Activated T-cell treated with anti-CD3 and anti-CD28 coated beads for 1 hour (primary cell): ENCODE measurements around the gene INSIG2.

ENCODE experiments used
- DNase-seq: peaks from one replicate; pipeline ENCODE4 v3.0.0-alpha.2; 2020; ENCODE audit warnings: low read depth

The INSIG2 gene

DNA sequence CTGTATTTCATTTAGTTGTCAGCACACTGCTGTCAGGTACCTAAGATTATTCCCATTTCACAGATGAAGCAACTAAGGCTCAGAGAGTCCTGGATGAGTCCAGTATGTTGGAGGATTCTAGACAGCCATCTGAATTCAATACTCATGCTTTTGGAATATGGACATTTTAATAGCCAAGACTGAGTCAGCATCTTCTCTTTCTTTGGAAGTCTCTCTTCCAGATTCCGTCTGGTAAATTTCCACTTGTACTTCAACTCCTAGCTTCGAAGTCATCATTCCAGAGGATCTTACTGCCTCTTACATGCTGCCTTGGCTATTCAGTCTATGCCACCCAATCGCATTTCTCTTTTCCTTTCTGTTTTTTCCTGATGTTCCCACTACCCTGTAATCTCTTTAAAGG lies 40.6 kb downstream of the INSIG2 start:
- no peak for DNase-seq

GRCh38 chr2:118130385-118130784 lies 42.1 kb downstream of the INSIG2 start:
- DNase-seq, result no peak

GRCh38 chr2:118131771-118132170 lies 43.5 kb downstream of the INSIG2 start:
- no peak for DNase-seq

DNA sequence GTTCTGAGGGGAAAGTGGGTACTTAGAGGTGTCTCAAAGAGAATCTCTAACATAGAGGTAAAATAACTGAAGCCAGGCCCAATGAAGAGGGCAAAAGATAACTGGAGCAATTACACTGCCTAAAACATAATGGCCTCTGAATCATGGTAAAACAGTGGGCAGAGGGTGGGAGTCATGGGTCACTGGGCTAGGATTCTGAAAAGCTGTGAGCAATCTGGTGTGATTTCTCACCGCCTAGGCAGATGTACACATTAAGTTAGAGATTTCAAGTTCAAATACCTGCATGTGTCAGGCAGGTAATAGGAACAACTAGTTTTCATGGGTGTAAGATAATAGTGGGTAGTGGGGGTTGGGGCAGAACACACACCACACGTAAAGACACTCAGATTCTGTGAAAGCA lies 45.6 kb downstream of the INSIG2 start:
- no peak for DNase-seq

- DNase-seq, result no peak
Observed at GRCh38 chr2:118134650-118135049, 46.4 kb downstream of the INSIG2 start.

GRCh38 chr2:118145207-118145606 lies 56.9 kb downstream of the INSIG2 start:
- DNase-seq, result no peak

DNA sequence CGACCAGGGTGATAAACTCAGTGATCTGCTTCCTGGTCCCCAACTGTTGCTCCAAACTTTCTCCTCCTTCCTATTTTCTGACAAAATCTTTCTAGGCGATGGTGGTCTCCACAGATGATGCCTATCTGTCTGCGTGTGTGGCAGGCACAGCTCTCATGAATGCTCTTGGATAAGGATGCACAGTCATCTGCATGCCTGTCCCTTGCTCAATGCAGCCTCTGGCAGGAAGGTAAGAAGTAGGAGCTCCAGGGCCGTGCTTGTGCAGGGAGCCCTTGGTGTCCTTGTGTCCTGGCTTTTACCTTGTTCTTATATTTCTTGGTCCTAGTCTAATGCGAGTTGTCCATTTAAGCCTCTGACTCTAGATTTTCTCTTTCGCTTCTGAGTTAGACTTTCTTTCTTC lies 57.5 kb downstream of the INSIG2 start:
- DNase-seq, result no peak

DNA sequence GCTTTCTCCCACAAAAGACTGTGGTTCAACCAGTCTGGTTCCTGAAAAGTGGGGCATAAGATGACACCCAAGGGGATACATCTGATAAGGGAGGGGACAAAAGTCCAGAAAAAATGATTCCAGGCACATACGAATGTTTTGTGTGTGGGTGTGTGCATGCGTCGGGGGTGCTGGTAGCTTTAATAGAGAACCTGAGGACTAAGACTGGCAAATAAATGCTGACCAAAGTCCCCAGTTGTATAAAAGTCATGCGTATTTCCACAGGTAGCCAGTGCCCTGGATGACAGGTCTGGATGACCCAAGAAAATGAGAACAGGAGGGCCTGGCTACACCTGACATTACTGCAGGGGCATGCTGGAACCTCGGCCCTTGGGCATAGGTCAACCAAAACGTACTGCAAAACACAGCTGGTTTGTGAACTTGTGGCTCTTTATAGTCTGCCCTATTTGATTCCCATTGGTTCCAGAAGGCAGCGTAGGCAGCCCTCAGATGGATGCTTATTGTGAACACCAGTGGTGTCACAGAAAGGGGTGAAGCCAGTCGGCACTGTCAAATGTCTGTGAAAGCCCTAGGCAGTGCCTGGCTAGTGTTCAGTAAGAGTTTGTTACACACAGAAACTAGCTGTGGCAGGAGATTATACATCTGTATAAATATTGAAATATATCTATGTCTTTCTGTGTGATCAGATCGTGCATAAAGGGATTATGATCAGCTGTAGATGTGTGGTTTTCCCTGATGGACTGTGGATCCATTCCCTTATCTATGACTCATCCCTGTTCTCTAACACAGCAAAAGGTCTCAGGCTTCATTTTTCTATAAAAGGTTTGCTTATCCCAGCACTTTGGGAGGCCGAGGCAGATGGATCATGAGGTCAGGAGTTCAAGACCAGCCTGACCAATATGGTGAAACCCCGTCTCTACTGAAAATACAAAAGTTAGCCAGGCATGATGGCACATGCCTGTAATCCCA lies 58.3 kb downstream of the INSIG2 start:
- no peak for DNase-seq

- DNase-seq, result no peak
Observed at GRCh38 chr2:118148133-118148532, 59.9 kb downstream of the INSIG2 start.

- no peak for DNase-seq
Observed at GRCh38 chr2:118148809-118149208, 60.5 kb downstream of the INSIG2 start.

- DNase-seq, result no peak
Observed at GRCh38 chr2:118150294-118150693, 62.0 kb downstream of the INSIG2 start.

DNA sequence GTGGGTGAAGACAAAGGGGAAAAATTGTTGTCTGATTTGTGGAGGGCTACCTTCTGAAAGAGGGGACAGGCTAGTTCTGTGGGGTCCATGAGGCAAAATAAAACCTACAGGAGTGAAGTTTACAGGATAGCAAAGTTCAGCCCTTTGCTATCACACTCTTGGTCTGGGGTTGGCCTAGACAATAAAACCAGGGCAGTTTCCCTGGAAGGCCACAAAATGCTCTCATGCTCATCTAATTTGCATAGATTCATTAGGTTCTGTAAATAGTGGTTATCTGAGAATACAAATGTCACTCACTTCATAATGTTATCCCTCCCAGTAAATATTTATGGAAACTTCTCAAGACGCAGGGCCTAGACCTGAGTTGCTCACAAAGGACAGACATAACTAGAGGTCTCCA lies 63.6 kb downstream of the INSIG2 start:
- DNase-seq, result no peak

GRCh38 chr2:118153433-118153832 lies 65.2 kb downstream of the INSIG2 start:
- no peak for DNase-seq

GRCh38 chr2:118154176-118154575 lies 65.9 kb downstream of the INSIG2 start:
- no peak for DNase-seq
